ENCODE data around the gene ABCA2. TPM values are rescaled to one million over a fixed set of nuclear protein-coding genes. Genes with fewer than 3 reads are reported as not detected.

Gene ABCA2
- total RNA-seq, 4 donors from 2014 or later, result 18.2 to 27.6 (median 23.7) TPM

GRCh38 chr9:137039611-137040366 is 11.8 kb upstream of the ABCA2 start:
- intact Hi-C loops (cut with DNase I; ENCODE audit: low total_unique reads), result no loop called here
- WGBS, 2 donors, result 88 to 89% methylated on average over 28 to 32 of the region's 32 CpGs
- TF ChIP-seq, protein P1, sequence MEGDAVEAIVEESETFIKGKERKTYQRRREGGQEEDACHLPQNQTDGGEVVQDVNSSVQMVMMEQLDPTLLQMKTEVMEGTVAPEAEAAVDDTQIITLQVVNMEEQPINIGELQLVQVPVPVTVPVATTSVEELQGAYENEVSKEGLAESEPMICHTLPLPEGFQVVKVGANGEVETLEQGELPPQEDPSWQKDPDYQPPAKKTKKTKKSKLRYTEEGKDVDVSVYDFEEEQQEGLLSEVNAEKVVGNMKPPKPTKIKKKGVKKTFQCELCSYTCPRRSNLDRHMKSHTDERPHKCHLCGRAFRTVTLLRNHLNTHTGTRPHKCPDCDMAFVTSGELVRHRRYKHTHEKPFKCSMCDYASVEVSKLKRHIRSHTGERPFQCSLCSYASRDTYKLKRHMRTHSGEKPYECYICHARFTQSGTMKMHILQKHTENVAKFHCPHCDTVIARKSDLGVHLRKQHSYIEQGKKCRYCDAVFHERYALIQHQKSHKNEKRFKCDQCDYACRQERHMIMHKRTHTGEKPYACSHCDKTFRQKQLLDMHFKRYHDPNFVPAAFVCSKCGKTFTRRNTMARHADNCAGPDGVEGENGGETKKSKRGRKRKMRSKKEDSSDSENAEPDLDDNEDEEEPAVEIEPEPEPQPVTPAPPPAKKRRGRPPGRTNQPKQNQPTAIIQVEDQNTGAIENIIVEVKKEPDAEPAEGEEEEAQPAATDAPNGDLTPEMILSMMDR (IDR thresholded peaks at IDR 0.05), result no peak

GRCh38 chr9:137038916-137039315 is 10.9 kb upstream of the ABCA2 start:
- DNase-seq (ENCODE audit: low spot score in 2 of 2), result no peak
- intact Hi-C loops (cut with DNase I; ENCODE audit: low total_unique reads), result no loop called here
- TF ChIP-seq, protein P1 (IDR thresholded peaks at IDR 0.05), result no peak
- TF ChIP-seq POLR2A (IDR thresholded peaks at IDR 0.05), result no peak
- 79% methylated on average over 9 of the region's 9 CpGs for WGBS, 2 donors
- no peak overlapping the region for H3K4me3 ChIP-seq (ENCODE audit: low read depth, poor library complexity, severe bottlenecking)

More at GRCh38 chr9:137039611-137040366, 11.8 kb upstream of the ABCA2 start:
- no peak for DNase-seq (ENCODE audit: low spot score in 2 of 2)
- no peak overlapping the region for H3K4me3 ChIP-seq (ENCODE audit: low read depth, poor library complexity, severe bottlenecking)

- intact Hi-C loops (cut with DNase I; ENCODE audit: low total_unique reads), result no loop called here
- no peak for DNase-seq (ENCODE audit: low spot score in 2 of 2)
- 83 to 87% methylated on average over 10 of the region's 10 CpGs for whole genome bisulfite sequencing, 2 donors
- no peak for TF ChIP-seq POLR2A (IDR thresholded peaks at IDR 0.05)
- TF ChIP-seq, protein P1 (IDR thresholded peaks at IDR 0.05), result no peak
- no peak overlapping the region for H3K4me3 ChIP-seq (ENCODE audit: low read depth, poor library complexity, severe bottlenecking)
Observed at GRCh38 chr9:137037483-137037882, 9.4 kb upstream of the ABCA2 start.

- no peak overlapping the region for H3K4me3 ChIP-seq (ENCODE audit: low read depth, poor library complexity, severe bottlenecking)
- intact Hi-C loops (cut with DNase I; ENCODE audit: low total_unique reads), result no loop called here
- 62 to 70% methylated on average over 2 to 12 of the region's 13 CpGs for WGBS, 2 donors
- no peak for DNase-seq (ENCODE audit: low spot score in 2 of 2)
- no peak for TF ChIP-seq POLR2A (IDR thresholded peaks at IDR 0.05)
- TF ChIP-seq, protein P1 (IDR thresholded peaks at IDR 0.05), result no peak
Observed at GRCh38 chr9:137037035-137037434, 9.0 kb upstream of the ABCA2 start.

DNA sequence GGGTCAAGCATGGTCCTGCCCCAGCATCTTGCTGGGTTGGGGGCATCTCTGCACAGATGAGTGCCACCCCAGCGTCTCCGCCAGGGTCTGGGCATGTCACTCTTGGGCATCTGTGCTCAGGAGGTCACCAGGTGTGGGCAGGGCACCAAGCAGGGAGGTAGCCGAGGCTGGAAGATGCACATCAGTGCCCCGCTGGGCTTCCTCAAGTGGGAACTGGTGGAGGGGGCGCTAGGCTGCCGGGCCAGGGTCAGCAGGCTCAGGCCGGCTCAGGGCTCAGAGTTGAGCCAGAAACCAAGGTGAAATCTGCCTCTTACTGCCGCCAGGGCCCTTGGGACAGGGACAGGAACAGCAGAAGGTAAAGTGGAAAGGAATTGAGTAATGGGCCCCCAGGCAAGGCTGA is 7.9 kb upstream of the ABCA2 start:
- no peak overlapping the region for H3K4me3 ChIP-seq (ENCODE audit: low read depth, poor library complexity, severe bottlenecking)
- TF ChIP-seq, protein P1 (IDR thresholded peaks at IDR 0.05), result no peak
- no peak for TF ChIP-seq POLR2A (IDR thresholded peaks at IDR 0.05)
- WGBS, 2 donors, result 67 to 76% methylated on average over 8 of the region's 8 CpGs
- DNase-seq (ENCODE audit: low spot score in 2 of 2), result no peak
- intact Hi-C loops (cut with DNase I; ENCODE audit: low total_unique reads), result no loop called here

DNA sequence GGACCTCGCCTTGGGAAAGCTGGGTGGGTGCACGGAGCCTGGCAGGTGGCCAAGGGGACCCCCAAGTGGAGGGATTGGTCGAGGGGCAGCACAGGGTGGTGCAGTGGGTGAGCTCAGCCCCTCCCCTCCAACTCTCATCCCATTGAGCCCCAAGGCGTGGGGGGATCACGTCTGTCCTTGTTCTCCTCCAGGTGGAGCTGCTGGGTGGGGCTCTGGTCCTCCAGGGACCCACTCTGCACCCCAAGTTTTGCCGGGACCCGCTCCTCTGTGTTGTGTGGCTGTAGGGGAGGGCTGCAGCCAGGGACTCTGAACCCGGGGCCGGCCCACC is 7.4 kb upstream of the ABCA2 start:
- WGBS, 2 donors, result 14 to 25% methylated on average over 4 to 7 of the region's 9 CpGs
- H3K4me3 ChIP-seq (ENCODE audit: low read depth, poor library complexity, severe bottlenecking), result no peak overlapping the region
- TF ChIP-seq, protein P1 (IDR thresholded peaks at IDR 0.05), result no peak
- TF ChIP-seq POLR2A (IDR thresholded peaks at IDR 0.05), result no peak
- no peak for DNase-seq (ENCODE audit: low spot score in 2 of 2)
- intact Hi-C loops (cut with DNase I; ENCODE audit: low total_unique reads), result no loop called here
